Upper lobe of left lung (tissue), 4 donors: Measurements from ENCODE around the gene MN1.

ENCODE experiments used
- POLR2AphosphoS5 ChIP-seq, 2 donors: sonication (generic); formaldehyde crosslinking; IDR thresholded peaks; one replicate each; pipeline ENCODE4 v1.5.1; 2017; ENCODE audit warnings: antibody characterized with exemption in 2 of 2
- TF ChIP-seq, protein P1 (sequence below), 6 experiments: fragments of 450-650 bp in 4 of 6; fragments of 200-600 bp in 2 of 6; sonication (generic) in 2 of 6; IDR thresholded peaks; one replicate each; pipeline ENCODE4 v1.5.1; 2016 to 2019; ENCODE audit warnings: antibody characterized with exemption in 6 of 6

DNA sequence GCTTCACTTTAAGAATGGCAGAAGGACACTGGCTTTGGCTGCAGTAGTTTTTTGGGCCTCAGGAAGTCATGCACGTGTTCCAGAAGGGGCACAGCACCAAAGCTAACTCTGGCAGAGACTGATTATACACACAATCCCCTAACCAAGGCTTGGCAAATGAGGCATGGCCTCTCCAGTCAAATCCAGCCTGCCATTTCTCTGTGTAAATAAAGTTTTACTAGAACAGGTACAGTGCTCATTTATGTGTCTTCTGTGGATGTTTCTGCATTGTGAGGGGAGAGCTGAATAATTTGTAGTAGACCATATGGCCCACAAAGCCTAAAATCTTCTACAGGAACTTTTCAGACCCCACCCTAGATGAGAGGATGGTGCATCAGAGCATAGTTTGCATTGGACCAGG lies 46.4 kb upstream of the MN1 start:
- TF ChIP-seq, protein P1, sequence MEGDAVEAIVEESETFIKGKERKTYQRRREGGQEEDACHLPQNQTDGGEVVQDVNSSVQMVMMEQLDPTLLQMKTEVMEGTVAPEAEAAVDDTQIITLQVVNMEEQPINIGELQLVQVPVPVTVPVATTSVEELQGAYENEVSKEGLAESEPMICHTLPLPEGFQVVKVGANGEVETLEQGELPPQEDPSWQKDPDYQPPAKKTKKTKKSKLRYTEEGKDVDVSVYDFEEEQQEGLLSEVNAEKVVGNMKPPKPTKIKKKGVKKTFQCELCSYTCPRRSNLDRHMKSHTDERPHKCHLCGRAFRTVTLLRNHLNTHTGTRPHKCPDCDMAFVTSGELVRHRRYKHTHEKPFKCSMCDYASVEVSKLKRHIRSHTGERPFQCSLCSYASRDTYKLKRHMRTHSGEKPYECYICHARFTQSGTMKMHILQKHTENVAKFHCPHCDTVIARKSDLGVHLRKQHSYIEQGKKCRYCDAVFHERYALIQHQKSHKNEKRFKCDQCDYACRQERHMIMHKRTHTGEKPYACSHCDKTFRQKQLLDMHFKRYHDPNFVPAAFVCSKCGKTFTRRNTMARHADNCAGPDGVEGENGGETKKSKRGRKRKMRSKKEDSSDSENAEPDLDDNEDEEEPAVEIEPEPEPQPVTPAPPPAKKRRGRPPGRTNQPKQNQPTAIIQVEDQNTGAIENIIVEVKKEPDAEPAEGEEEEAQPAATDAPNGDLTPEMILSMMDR (IDR thresholded peaks at IDR 0.05): no peak
- TF ChIP-seq POLR2AphosphoS5 (IDR thresholded peaks at IDR 0.05): no peak
